Dedifferentiated amniotic fluid mesenchymal stem cell (primary cell): ENCODE data around the gene CHST2.

ENCODE experiments used
- DNase-seq: peaks from one replicate; pipeline ENCODE4 v3.0.0-alpha.2; 2016; ENCODE audit errors: extremely low spot score

CHST2 gene

GRCh38 chr3:143166376-143166775 is 46.8 kb downstream of the CHST2 start:
- no peak for DNase-seq

- peak; percentile 18 for DNase-seq
These were observed 48.6 kb downstream of the CHST2 start for GRCh38 chr3:143167969-143168854.

GRCh38 chr3:143168855-143169192 is 49.3 kb downstream of the CHST2 start:
- no peak for DNase-seq

- no peak for DNase-seq
These were observed 50.5 kb downstream of the CHST2 start for GRCh38 chr3:143170074-143170473.

GRCh38 chr3:143170676-143171075 is 51.1 kb downstream of the CHST2 start:
- no peak for DNase-seq

GRCh38 chr3:143171141-143171980 is 51.8 kb downstream of the CHST2 start:
- DNase-seq = peak; percentile 46

GRCh38 chr3:143172062-143172794 is 52.7 kb downstream of the CHST2 start:
- no peak for DNase-seq

GRCh38 chr3:143172795-143173145 is 53.2 kb downstream of the CHST2 start:
- DNase-seq = no peak

GRCh38 chr3:143173242-143173641 is 53.7 kb downstream of the CHST2 start:
- no peak for DNase-seq
